Lower lobe of right lung (tissue), 2 donors: ENCODE measurements around the gene CNGB1. TPM values are rescaled to one million over a fixed set of nuclear protein-coding genes. Genes with fewer than 3 reads are reported as not detected.
A peak's percentile ranks its signal among the peaks of the same experiment; 100 is the strongest.

Experiments
- ATAC-seq, 2 donors: fragments of 200-7000 bp; cut with Tn5 transposase; one replicate each; pipeline ENCODE4 v1.9.1; 2020 to 2022; ENCODE audit warnings: mild to moderate bottlenecking in 2 of 2, moderate library complexity in 2 of 2
- DNase-seq: peaks from one replicate; pipeline ENCODE4 v3.0.0-alpha.2; 2020
- H3K27ac ChIP-seq: fragments of 200-600 bp; one replicate; pipeline ENCODE4 v1.8.0; 2022
- H3K27me3 ChIP-seq: fragments of 200-600 bp; one replicate; pipeline ENCODE4 v1.8.0; 2022; ENCODE audit warnings: low read depth
- H3K36me3 ChIP-seq: fragments of 200-600 bp; one replicate; pipeline ENCODE4 v1.8.0; 2022; ENCODE audit warnings: mild to moderate bottlenecking
- H3K4me1 ChIP-seq: fragments of 200-600 bp; one replicate; pipeline ENCODE4 v1.8.0; 2022
- H3K4me3 ChIP-seq: fragments of 200-600 bp; one replicate; pipeline ENCODE4 v1.8.0; 2022; ENCODE audit warnings: mild to moderate bottlenecking
- H3K9me3 ChIP-seq: fragments of 200-600 bp; one replicate; pipeline ENCODE4 v1.8.0; 2022
- CTCF ChIP-seq: fragments of 200-600 bp; IDR thresholded peaks from one replicate; pipeline ENCODE4 v1.8.0; 2022; ENCODE audit warnings: antibody characterized with exemption, mild to moderate bottlenecking
- intact Hi-C: fragments of 100-400 bp; cut with DNase I; formaldehyde crosslinking; loops from one replicate; pipeline ENCODE4 v1.11.0; 2022
- total RNA-seq: library from RNA; stranded (reverse); fragmentation: NEBNext Ultra II Directional; extraction: Animal tissue kit (Norgen Biotek cat#: 25700); gene quantifications from one replicate; pipeline ENCODE4 v1.2.1, GENCODE V29; 2021
- donor health status: DM: no; HTN: yes; CAD: no; lungs with severe emphysema.

Gene CNGB1
- total RNA-seq, 1 donor from 2014 or later: 0.35 TPM

- DNase-seq: peak; percentile 23
- ATAC-seq: no peak
- Histone ChIP-seq H3K4me3 (no peak overlapping the region), H3K27me3 (no peaks in the 10 kb centered on the region), H3K4me1 (no peaks in the 10 kb centered on the region), H3K9me3 (no peaks in the 10 kb centered on the region), H3K36me3 (no peaks in the 10 kb centered on the region), H3K27ac (no peak overlapping the region)
- no peak for TF ChIP-seq CTCF
- intact Hi-C loops: no loop called here
Observed at GRCh38 chr16:57970319-57970718, 609 bp downstream of the CNGB1 start.

GRCh38 chr16:57969451-57970123 lies 1.3 kb downstream of the CNGB1 start:
- no peak overlapping the region for H3K4me3 ChIP-seq
- H3K4me1 ChIP-seq: no peaks in the 10 kb centered on the region
- no peak overlapping the region for H3K27ac ChIP-seq
- DNase-seq (peak; percentile 27), ATAC-seq (no peak)
- intact Hi-C loops: no loop called here
- TF ChIP-seq CTCF: no peak
- no peaks in the 10 kb centered on the region for H3K36me3 ChIP-seq
- no peaks in the 10 kb centered on the region for H3K9me3 ChIP-seq
- no peaks in the 10 kb centered on the region for H3K27me3 ChIP-seq

- Histone ChIP-seq H3K27ac (no peak overlapping the region), H3K36me3 (no peaks in the 10 kb centered on the region), H3K9me3 (no peaks in the 10 kb centered on the region), H3K4me3 (no peak overlapping the region), H3K4me1 (no peaks in the 10 kb centered on the region), H3K27me3 (no peaks in the 10 kb centered on the region)
- DNase-seq (no peak), ATAC-seq (no peak)
- intact Hi-C loops: no loop called here
- TF ChIP-seq CTCF: no peak
Observed at GRCh38 chr16:57967916-57968315, 3.0 kb downstream of the CNGB1 start.

GRCh38 chr16:57966986-57967385 lies 3.9 kb downstream of the CNGB1 start:
- Histone ChIP-seq H3K27me3 (no peaks in the 10 kb centered on the region), H3K36me3 (no peaks in the 10 kb centered on the region), H3K27ac (no peak overlapping the region), H3K4me3 (no peak overlapping the region), H3K4me1 (no peaks in the 10 kb centered on the region), H3K9me3 (no peaks in the 10 kb centered on the region)
- no peak for TF ChIP-seq CTCF
- ATAC-seq (no peak), DNase-seq (no peak)
- intact Hi-C loops: no loop called here

- intact Hi-C loops: no loop called here
- no peaks in the 10 kb centered on the region for H3K9me3 ChIP-seq
- ATAC-seq (no peak), DNase-seq (no peak)
- no peaks in the 10 kb centered on the region for H3K4me1 ChIP-seq
- no peak overlapping the region for H3K27ac ChIP-seq
- no peaks in the 10 kb centered on the region for H3K36me3 ChIP-seq
- no peak for TF ChIP-seq CTCF
- no peaks in the 10 kb centered on the region for H3K27me3 ChIP-seq
- H3K4me3 ChIP-seq: no peak overlapping the region
Observed at GRCh38 chr16:57966204-57966771, 4.6 kb downstream of the CNGB1 start.
